ENCODE data around the gene WFDC9.

GRCh38 chr20:45579184-45579583 is 51.9 kb downstream of the WFDC9 start, which contains the start of gene WFDC8:
- no peak for TF ChIP-seq CTCF (IDR thresholded peaks at IDR 0.05)
- TF ChIP-seq EZH2 (IDR thresholded peaks at IDR 0.05) = no peak
